Measurements from ENCODE around the gene DPH7.

DNA sequence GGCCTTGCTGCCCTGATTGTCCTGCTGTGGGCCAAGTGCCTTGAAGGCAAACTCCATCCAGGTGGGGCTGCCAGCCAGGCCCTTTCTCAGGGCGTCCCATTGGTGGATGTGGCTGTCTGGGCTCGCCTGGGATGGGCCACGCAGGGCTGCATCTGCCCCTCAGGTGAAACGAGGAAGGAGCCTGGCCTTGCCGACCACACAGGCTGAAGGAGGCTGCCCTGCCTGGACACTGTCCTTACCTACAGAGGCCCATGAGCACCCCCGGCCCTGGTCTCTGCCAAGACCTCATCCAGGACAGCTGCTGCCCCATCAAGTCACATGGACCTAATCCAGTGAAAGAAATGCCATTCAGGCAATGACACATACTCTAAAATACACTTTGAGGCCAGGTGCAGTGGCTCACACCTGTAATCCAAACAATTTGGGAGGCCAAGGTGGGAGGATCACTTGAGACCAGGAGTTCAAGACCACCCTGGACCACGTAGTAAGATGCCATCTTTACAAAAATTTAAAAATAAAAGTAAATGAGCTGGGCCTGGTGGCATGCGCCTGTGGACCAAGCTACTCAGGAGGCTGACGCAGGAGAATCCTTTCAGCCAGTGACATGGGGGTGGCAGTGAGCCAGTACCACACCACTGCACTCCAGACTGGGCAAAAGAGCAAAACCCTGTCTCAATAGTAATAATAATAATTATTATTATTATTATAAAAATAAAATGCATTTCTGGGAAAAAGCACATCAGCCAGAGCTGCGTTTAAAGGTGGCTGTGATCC lies 62.4 kb downstream of the DPH7 start:
- TF ChIP-seq POLR2A (IDR thresholded peaks at IDR 0.05), result no peak
- no peak for TF ChIP-seq CTCF (IDR thresholded peaks at IDR 0.05)
